ENCODE measurements around the gene TMEM52. TPM values are rescaled to one million over a fixed set of nuclear protein-coding genes. Genes with fewer than 3 reads are reported as not detected.
"Not testable (repeated sequence)": the region's sequence is repeated elsewhere in the genome, so short reads cannot be mapped to it uniquely, and the experiment has no call there.

TMEM52 gene
- total RNA-seq, 1 experiment from 2014 or later = 1.2 TPM

- BruUV-seq (replicated peaks) = no TSS peak
- peak overlapping the region; percentile 55 for H3K27ac Mint-ChIP-seq (ENCODE audit: low read depth, unreplicated experiment)
- H3K9me3 Mint-ChIP-seq (ENCODE audit: unreplicated experiment) = no peaks in the 10 kb centered on the region
- H3K4me1 Mint-ChIP-seq (ENCODE audit: insufficient read depth, unreplicated experiment) = peaks cover 24% of the 10 kb centered on the region
- peak; percentile 40 for DNase-seq (ENCODE audit: unreplicated experiment)
- intact Hi-C loops (cut with micrococcal nuclease) = loop anchor here (5.0 kb wide), 1 partner anchor 113 kb away; the partner anchor contains the start of gene NADK
- POLR2A ChIA-PET = interaction anchor here (0.7 to 2.7 kb wide), 6 partner anchors 12 to 424 kb away, joined by 3 to 23 read pairs (median 4); no protein-coding TSS in a partner anchor
- TF ChIP-seq CTCF (IDR thresholded peaks at IDR 0.05; ENCODE audit: unreplicated experiment) = no peak
- peaks cover 6% of the 10 kb centered on the region for H3K36me3 Mint-ChIP-seq (ENCODE audit: insufficient read depth, unreplicated experiment)
- H3K27me3 Mint-ChIP-seq (ENCODE audit: insufficient read depth, unreplicated experiment) = no peaks in the 10 kb centered on the region
- CTCF ChIA-PET = interaction anchor here (5.5 kb wide), 1 partner anchor 17 kb away, joined by 25 read pairs; no protein-coding TSS in a partner anchor
- H3K4me3 Mint-ChIP-seq (ENCODE audit: unreplicated experiment) = peak overlapping the region; percentile 85
Observed at GRCh38 chr1:1889847-1890505, 29.1 kb downstream of the TMEM52 start.

- CTCF ChIA-PET = interaction anchor here (5.5 kb wide), 1 partner anchor 18 kb away, joined by 25 read pairs; no protein-coding TSS in a partner anchor
- H3K4me1 Mint-ChIP-seq (ENCODE audit: insufficient read depth, unreplicated experiment) = peaks cover 17% of the 10 kb centered on the region
- H3K27ac Mint-ChIP-seq (ENCODE audit: low read depth, unreplicated experiment) = peak overlapping the region; percentile 55
- no peaks in the 10 kb centered on the region for H3K9me3 Mint-ChIP-seq (ENCODE audit: unreplicated experiment)
- BruUV-seq (replicated peaks) = TSS peak; percentile 52
- DNase-seq (ENCODE audit: unreplicated experiment) = peak; percentile 24
- no peak for TF ChIP-seq CTCF (IDR thresholded peaks at IDR 0.05; ENCODE audit: unreplicated experiment)
- H3K27me3 Mint-ChIP-seq (ENCODE audit: insufficient read depth, unreplicated experiment) = no peaks in the 10 kb centered on the region
- peak overlapping the region; percentile 85 for H3K4me3 Mint-ChIP-seq (ENCODE audit: unreplicated experiment)
- intact Hi-C loops (cut with micrococcal nuclease) = no loop called here
- POLR2A ChIA-PET = interaction anchor here (0.6 to 2.7 kb wide), 14 partner anchors 12 to 423 kb away, joined by 3 to 23 read pairs (median 4); no protein-coding TSS in a partner anchor
- peaks cover 10% of the 10 kb centered on the region for H3K36me3 Mint-ChIP-seq (ENCODE audit: insufficient read depth, unreplicated experiment)
Observed at GRCh38 chr1:1889090-1889750, 29.9 kb downstream of the TMEM52 start.

GRCh38 chr1:1883890-1884289 lies 35.2 kb downstream of the TMEM52 start:
- POLR2A ChIA-PET; DNase-seq (ENCODE audit: unreplicated experiment); H3K27ac Mint-ChIP-seq (ENCODE audit: low read depth, unreplicated experiment); H3K9me3 Mint-ChIP-seq (ENCODE audit: unreplicated experiment); H3K27me3 Mint-ChIP-seq (ENCODE audit: insufficient read depth, unreplicated experiment); intact Hi-C loops (cut with micrococcal nuclease); BruUV-seq (replicated peaks); H3K4me3 Mint-ChIP-seq (ENCODE audit: unreplicated experiment): not testable (repeated sequence)
- CTCF ChIA-PET = interaction anchor here (0.7 to 0.9 kb wide), 2 partner anchors 21 to 22 kb away, joined by 3 read pairs; no protein-coding TSS in a partner anchor
- peaks cover 37% of the 10 kb centered on the region for H3K36me3 Mint-ChIP-seq (ENCODE audit: insufficient read depth, unreplicated experiment)
- H3K4me1 Mint-ChIP-seq (ENCODE audit: insufficient read depth, unreplicated experiment) = peaks cover 25% of the 10 kb centered on the region

- Mint-ChIP-seq H3K27me3 (ENCODE audit: insufficient read depth, unreplicated experiment) (no peaks in the 10 kb centered on the region), H3K27ac (ENCODE audit: low read depth, unreplicated experiment) (peak overlapping the region; percentile 51), H3K9me3 (ENCODE audit: unreplicated experiment) (no peaks in the 10 kb centered on the region), H3K36me3 (ENCODE audit: insufficient read depth, unreplicated experiment) (peaks cover 37% of the 10 kb centered on the region), H3K4me1 (ENCODE audit: insufficient read depth, unreplicated experiment) (peaks cover 28% of the 10 kb centered on the region), H3K4me3 (ENCODE audit: unreplicated experiment) (no peak overlapping the region)
- ChIA-PET CTCF (interaction anchor here (0.7 to 0.9 kb wide), 3 partner anchors 22 to 1570 kb away, joined by 3 read pairs; no protein-coding TSS in a partner anchor), POLR2A (no interaction called here)
- TF ChIP-seq CTCF (IDR thresholded peaks at IDR 0.05; ENCODE audit: unreplicated experiment) = no peak
- no peak for DNase-seq (ENCODE audit: unreplicated experiment)
- BruUV-seq (replicated peaks) = no TSS peak
- intact Hi-C loops (cut with micrococcal nuclease) = no loop called here
Observed at GRCh38 chr1:1883092-1883873, 35.8 kb downstream of the TMEM52 start.

All from MCF 10A (cell line).